GM12873 (cell line): ENCODE results near the gene EDAR.

Experiments used
- TF ChIP-seq, protein P1 (sequence below): IDR thresholded peaks from 2 replicates; pipeline ENCODE4 v1.5.1; 2012; ENCODE audit warnings: low read depth, mild to moderate bottlenecking, moderate library complexity, low read length, control low read depth; ENCODE audit not compliant: insufficient read depth; ENCODE audit errors: missing control alignments

EDAR gene

DNA sequence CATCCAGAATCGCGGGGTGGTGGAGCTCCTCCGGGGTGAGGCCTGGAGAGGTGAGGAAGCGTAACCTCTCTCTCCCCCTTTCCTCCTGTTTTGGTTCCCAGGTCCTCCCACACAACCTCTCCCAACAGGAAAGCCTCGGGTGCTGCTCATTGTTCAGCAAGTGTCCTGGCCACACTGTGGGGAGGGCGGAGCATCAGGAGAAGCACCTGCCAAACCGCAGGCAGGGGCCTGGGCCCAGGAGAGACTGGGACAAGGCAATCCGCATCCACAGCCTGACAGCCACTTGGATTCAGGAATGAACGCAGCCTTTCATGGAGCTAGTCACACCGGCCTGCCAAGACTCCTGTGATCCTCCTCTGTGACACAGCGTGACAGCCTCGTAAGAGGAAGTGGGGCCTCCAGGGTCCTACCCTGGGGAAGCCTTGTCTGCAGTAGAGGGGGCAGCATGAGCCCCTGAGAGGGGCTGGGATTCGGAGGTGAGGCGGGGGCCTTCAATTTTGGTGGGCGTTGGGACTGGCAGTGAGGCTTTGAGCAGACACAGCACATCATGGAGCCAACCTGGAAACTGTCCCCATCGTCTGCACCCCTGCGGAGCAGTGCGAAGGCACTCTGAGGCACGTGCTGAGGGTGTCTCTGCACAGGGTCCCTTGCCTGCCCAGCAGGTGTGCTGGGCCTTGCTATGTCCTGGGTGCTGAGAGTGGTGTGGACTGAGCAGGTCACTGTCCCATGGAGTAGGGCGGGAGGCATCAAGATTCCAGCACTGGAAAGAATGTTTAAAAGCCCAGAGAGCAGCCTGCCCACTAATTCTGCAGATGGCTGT lies 62.2 kb downstream of the EDAR start:
- TF ChIP-seq, protein P1, sequence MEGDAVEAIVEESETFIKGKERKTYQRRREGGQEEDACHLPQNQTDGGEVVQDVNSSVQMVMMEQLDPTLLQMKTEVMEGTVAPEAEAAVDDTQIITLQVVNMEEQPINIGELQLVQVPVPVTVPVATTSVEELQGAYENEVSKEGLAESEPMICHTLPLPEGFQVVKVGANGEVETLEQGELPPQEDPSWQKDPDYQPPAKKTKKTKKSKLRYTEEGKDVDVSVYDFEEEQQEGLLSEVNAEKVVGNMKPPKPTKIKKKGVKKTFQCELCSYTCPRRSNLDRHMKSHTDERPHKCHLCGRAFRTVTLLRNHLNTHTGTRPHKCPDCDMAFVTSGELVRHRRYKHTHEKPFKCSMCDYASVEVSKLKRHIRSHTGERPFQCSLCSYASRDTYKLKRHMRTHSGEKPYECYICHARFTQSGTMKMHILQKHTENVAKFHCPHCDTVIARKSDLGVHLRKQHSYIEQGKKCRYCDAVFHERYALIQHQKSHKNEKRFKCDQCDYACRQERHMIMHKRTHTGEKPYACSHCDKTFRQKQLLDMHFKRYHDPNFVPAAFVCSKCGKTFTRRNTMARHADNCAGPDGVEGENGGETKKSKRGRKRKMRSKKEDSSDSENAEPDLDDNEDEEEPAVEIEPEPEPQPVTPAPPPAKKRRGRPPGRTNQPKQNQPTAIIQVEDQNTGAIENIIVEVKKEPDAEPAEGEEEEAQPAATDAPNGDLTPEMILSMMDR, result no peak

DNA sequence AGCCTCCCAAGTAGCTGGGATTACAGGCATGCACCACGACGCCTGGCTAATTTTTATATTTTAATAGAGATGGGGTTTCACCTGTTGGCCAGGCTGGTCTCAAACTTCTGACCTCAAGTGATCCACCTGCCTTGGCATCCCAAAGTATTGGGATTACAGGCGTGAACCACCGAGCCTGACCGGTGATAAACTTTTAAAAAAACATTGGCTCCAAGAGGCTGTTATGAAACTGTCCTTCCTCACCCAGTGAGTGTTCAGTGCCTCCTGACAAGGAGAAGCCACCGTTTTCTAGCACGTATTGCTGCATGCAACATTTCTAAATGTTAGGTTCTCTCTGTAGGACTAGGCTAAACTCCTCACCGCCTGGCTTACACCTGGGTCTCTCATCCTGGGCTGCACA lies 63.3 kb downstream of the EDAR start:
- TF ChIP-seq, protein P1, result no peak

DNA sequence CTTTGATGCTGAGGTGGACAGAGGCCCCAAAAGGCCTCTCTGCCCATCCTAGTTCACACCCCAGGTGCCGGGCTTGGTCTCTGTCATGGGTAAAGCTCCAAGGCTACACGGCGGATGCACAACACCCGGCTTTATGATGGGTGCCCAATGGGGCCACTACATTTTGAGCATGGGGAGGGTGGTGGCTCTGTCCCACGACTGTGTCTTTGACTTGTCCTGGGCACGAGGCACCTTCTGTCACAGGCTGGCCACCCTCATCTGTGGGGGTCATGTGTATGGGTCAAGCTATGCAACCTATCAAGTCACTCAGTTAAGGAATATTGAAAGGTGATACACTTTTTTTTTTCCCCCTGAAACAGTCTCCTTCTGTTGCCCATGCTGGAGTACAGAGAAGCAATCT lies 63.7 kb downstream of the EDAR start:
- TF ChIP-seq, protein P1, result no peak

DNA sequence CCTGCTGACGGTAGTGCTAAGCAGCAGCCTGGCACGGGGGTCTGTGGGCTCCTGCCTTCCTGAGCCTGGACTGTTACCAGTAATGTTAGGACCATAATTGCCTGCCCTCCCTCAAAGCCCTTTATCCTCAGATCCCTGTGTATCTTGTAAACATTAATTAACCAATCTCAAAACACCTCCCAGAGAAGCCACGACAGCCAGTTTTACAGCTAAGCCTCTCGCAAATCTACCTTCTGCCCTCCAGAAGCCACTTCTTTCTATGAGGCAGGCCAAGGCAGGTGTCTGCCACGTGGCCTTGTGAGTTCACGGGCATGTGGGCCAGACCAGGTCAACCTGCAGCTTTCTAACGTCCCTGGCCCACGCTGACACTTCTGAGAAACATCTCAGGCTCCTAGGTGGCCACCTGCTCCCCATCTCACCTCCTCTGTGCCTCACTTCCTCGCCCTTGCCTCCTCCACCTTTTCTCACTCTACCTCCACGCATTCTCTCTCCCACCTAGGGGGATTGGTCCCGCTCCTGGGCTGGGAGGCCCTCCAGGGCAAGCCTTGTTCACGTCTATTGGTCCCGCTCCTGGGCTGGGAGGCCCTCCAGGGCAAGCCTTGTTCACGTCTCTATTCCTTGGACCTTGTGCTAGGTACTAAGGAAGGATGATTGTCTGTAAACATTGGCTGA lies 64.3 kb downstream of the EDAR start:
- TF ChIP-seq, protein P1, result no peak

DNA sequence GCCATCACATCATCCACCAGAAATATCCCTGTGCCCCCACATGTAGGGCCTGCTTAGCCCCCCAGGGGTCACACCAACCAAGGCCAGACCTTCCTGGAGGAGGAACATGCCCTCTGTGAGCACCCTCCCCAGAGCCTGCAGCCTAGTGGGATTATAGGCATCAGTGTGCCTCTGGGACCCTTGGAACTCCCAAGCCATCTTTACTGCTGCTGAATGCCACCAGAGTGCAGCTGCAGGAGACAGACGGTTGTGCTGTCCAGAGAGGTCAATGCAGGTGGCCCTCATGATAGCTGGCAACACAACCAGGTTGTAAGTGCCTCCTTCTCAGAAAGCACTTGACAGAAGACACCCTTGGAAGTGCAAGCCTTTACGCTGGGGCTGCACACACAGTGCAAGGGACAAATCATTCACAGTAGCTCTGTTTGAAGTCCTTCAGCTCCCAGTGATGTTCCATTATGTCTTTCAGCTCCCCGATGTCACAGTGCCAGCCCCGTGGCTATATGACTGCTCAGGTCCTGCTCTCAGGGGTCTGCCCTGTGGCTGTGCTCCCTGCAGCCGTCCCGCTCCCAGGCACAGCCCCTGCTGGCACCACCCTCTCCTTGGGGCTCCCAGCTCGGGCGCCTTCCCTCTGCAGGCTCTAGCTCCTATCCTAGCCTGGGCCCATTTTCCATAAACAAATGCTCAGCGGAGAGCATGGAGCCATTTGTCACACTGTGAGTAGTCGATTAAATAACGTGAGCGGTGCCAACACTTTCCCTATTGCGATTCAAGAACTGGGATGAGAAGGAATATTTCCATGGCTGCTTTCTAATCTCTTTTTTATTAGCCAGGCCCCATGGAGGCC lies 65.1 kb downstream of the EDAR start:
- TF ChIP-seq, protein P1, result no peak

DNA sequence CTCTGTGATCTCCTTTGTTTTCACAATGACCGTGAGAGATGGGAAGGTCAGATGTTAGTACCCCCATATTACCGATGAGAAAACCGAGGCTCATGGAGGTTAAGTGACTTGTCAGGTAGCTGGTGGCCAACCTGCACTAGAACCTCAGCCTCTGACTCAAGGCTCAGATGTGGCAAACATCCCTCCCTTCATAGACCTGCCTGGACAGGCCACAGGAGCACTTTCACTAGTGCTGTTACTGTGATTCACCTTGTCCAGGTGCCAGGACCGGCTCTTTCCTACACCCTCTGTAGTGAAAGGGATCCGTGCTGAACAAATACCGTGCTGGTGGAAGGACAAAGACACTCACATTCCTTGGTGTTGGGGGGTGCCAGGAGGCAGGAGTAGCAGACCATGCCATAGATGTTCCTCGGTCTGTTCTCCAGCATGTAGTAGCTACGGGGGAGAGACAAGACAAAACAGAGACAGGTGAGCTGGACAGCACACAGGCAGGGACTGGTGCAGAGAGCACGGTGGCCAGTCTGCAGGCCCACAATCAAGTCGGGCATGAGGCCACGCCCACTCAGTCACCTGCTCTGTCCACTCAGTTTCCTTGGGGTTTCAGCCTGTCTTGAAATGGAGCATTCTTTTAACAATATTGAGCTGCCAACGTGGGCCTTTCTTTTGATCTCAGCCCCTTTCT lies 65.9 kb downstream of the EDAR start:
- TF ChIP-seq, protein P1, result no peak
